CD4-positive, alpha-beta T cell treated with Interleukin-1 beta for 1 hour (primary cell): ENCODE data around the gene PDE8A.
"Not testable (repeated sequence)": the region's sequence is repeated elsewhere in the genome, so short reads cannot be mapped to it uniquely, and the experiment has no call there.

Experiments used
- DNase-seq, 2 donors: peaks; one replicate each; pipeline ENCODE4 v3.0.0-alpha.2; 2020 to 2022

The PDE8A gene

GRCh38 chr15:84992157-84992944 is 10.7 kb downstream of the PDE8A start:
- no peak for DNase-seq

DNA sequence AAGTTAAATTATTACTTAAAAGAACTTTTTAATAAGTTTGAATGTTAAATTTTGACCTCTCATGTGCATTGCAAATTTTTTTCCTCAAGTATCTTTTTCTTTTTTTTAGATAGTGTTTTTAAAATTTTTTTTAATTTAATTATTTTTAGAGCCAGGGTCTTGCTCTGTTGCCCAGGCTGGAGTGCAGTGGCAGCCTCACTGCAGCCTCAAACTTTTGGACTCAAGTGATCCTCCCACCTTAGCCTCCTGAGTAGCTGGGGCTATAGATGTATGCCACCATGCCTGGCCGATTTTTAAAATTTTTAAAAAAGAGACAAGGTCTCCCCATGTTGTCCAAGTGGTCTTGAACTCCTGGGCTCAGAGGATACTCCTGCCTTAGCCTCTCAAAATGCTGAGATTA is 14.4 kb downstream of the PDE8A start:
- DNase-seq = no peak

DNA sequence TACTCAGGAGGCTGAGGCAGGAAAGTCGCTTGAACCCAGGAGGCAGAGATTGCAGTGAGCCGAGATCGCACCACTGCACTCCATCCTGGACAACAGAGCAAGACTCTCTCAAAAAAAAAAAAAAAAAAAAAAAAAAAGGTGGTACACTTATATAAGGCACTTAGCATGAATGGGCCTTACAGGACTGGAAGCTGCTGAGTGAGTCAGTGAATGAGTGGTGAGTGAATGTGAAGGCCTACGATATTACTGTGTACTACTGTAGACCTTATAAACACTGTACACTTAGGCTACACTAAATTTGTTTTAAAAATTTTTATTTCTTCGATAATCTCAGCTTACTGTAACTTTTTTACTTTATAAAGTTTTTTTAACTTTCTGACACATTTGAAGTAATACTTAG is 15.1 kb downstream of the PDE8A start:
- DNase-seq = not testable (repeated sequence)

- DNase-seq = not testable (repeated sequence)
Observed at GRCh38 chr15:84997214-84997613, 15.6 kb downstream of the PDE8A start.

DNA sequence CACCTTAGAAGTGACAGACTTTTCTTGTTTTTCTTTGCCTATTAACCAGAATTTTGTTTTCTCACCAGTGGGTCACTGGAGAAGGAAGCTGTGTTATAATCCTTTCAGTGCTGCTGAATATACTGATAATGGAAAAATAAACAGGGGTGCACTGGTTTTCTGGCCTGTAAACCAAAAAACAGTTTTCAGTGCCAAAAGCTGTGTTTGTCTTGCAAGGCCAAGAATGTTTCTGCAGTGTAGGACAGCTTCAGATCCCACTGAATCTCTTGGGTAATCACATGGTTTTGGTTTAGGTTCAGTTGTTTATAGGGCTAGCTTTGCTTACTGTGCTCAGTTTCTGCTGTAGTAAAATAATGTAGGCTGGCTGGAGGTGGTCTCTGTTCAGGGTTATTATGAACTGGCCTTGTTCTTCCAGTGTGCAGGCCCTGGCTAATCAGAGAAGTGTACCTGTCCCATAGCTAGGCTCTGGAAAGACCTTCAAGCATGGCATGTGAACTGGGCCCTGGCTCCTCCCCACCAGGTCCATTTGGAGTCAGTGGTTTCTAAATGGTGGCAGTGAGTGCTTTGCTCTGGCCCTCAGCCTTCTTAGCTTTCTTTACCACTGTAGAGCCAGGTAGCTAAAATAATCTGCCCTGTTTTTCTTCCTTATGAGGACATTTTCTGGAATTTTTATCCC is 18.7 kb downstream of the PDE8A start:
- no peak for DNase-seq

DNA sequence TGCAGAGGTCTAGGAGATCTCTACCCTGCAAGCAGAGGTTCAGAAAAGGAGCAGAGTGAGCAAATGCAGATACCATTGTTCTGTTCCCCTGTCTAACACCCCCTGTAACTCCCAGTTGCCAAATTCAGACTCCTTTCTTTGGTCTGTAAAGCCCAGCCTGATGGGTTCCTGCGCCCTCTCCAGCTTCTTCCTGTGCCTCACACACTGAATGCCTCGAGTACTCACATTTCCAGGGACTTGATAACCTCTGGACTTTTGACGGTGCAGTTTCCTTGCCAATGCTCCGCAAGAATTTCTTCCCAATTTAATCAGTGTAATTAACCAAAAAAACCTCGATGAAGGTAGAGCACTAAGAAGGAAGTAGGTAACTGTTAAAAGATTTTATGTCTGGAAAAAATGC is 19.3 kb downstream of the PDE8A start:
- no peak for DNase-seq

DNA sequence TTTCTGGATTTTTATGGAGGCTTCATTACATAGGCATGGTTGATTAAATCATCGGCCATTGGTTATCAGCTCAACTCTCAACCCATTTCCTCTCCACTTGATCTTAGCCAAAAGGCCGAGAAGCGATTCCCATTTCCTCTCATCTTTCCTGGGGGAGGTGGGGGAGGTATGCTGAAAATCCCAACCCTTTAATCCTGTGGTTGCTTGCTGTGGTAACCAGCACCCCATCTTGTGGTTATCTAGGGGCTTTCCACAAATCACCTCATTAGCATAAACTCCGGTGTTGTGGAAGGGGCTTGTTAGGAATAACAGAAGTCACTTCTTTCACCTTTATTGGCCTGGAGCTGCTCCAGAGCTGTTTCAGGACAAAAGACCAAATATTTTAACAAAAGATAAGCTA is 20.9 kb downstream of the PDE8A start:
- DNase-seq = peak in 1 of 2 donors; percentile 21

DNA sequence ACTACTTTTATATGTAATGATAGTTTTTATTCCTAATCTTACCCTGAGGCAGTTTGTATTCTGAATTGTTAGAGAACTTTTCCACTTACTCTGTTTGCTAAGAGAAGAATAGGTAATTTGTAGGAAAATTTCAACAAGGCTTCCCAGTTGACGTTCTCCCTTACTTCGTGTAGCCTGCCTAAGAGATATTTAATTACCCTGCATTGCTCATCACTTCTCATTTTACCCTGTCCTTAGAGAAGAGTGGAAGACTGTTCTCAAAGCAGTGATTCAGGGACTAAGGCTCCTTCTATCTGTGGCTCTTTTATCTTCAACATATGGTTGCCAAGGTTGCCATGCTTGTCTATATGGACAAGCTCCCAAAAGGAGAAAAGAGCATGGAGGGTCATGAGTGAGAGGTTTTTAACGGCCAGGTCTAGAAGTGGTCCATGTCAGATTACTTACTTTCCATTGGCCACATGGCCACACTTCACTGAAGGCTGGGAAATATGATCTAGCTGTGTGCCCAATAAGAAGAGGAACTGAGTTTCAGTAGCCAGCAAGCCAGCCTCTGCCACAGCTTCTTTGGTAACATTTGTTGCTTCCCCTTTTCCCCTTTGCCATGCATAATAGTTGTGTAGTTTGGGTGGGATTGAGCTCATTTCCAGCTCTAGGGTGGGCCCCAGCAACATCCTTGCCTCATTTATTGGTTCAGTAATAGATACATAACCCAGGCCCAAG is 22.1 kb downstream of the PDE8A start:
- peak in 1 of 2 donors; percentile 14 for DNase-seq

GRCh38 chr15:85004550-85004949 is 22.9 kb downstream of the PDE8A start:
- DNase-seq = no peak

- DNase-seq = peak in 1 of 2 donors; percentile 11
Observed at GRCh38 chr15:85005319-85005718, 23.7 kb downstream of the PDE8A start.

- peak in 1 of 2 donors; percentile 28 for DNase-seq
Observed at GRCh38 chr15:85005746-85006145, 24.1 kb downstream of the PDE8A start.

DNA sequence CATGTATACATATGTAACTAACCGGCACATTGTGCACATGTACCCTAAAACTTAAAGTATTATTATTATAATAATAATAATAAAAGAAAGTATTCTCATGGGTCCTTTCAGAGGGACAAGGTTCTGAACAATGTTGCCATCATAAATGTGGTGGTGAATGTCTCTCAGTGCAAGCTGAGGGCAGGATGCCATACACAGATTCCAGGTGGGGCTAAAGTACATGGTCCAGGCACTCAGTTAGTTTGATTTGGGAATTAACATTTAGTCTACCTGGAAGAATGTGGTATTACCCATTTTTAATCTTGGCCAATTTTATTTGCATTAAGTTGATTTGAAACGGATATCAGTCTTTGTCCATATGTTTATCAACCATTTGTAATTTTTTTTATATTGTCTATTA is 24.5 kb downstream of the PDE8A start:
- DNase-seq = no peak

- DNase-seq = no peak
Observed at GRCh38 chr15:85006655-85007054, 25.0 kb downstream of the PDE8A start.

DNA sequence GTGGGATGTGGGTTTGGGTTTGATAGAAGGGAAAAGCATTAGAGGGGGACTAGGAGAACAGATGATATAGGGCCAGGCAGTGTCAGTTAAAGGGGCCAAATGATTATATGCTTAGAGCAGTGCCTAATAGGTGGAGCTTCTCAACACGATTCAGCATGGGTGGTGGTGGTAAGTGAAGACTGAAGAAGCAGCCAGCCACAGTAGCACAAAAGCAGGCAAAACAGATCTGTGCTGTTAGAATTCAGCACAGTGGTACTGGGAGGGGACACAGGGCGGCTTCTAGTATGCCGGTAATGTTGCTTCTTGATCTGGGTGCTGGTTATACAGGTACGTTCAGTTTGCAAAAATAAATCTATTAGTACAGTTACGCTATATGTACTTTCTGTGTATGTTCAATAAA is 25.5 kb downstream of the PDE8A start:
- no peak for DNase-seq

- DNase-seq = no peak
Observed at GRCh38 chr15:85007741-85008397, 26.2 kb downstream of the PDE8A start.

DNA sequence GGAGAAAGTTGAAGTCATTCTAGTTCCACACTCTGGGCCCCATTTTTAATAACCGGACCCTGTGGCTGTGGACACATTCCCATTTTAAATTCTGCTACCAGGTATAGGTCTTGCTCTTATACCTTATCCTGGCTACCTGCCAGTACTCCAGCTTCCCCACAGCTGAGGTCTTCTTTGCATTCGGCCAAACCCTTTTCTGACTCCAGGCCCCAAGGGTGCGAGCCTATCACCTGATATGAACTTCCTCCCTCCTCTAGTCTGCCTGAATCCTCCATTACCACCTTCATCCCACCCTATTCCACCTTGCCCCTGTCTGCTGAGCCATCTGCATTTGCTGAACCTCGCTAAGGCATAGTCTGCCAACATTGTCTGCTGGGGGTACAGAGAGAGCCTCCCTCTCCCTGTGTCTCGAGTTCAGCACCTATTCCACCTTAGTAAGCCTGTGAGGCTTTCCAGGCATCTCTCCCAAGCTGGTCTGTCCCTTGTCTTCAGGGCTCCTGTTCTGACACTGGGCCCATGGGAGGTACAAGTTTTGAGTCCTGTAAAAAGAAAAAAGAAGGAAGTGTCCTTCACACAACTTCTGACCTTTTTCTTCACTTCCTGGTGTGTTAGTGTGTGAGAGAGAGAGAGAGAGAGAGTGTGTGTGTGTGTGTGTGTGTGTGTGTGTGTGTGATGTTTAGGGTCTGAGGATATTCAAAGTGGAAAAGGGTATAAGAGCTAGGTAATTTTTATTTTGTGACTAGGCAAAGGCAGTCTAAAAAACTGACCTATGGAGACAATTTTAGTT is 27.0 kb downstream of the PDE8A start:
- no peak for DNase-seq

DNA sequence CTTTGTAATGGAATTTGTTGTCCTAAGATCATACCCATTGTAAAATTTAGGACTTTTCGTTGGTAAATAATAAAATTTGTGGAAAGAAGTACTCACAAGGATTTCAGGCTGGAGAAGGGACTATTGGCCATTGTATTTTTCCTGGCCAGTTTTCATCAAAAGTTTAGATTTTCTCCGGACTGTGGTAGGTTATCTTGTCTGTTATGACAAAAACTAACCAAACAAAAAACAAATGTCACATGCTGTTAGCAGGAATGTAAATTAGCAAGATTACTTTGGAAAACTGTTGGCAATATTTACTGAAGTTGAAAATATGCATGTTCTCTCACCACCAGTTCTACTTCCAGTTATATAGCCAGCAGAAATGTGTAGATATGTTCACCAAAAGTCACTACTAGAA is 27.8 kb downstream of the PDE8A start:
- DNase-seq = no peak

DNA sequence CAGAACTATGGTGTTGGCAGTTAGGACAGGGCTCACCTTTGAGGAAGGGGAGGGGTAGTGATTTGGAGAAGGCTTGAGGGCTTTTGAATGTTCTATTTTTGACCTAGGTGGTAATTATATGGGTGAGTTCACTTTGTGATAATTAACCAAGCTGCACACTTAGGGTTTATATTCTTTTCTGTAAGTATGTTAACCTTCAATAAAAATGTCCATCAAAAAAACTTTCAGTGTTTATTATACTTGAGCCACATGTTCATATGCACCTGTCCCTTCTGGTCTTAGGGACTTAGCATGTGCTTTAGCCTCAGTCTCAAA is 28.4 kb downstream of the PDE8A start:
- DNase-seq = no peak

GRCh38 chr15:85010386-85011159 is 28.9 kb downstream of the PDE8A start:
- DNase-seq = no peak

- no peak for DNase-seq
Observed at GRCh38 chr15:85011160-85011571, 29.5 kb downstream of the PDE8A start.

- DNase-seq = not testable (repeated sequence)
Observed at GRCh38 chr15:85011724-85012123, 30.1 kb downstream of the PDE8A start.

DNA sequence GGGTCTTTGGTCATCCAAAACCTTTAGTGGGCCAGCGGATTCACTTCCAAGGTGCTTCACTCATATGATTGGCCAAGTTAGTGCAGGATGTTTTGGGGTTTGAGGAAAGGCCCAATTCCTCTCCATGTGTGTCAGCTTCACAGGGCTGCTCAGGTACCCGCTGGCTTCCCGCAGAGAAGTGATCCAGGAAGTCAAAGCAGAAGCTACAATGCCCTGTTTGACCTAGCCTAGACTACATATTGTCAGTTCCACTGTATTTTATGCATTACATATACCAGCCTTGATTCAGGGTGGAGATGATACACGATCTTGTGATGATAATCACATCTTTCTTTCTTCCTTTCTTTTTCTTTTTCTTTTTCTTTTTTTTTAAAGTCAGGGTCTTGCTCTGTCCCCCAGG is 32.1 kb downstream of the PDE8A start:
- DNase-seq = no peak
